GM19467 (cell line): ENCODE data around the gene RPRD1B.
"Not testable (repeated sequence)": the region's sequence is repeated elsewhere in the genome, so short reads cannot be mapped to it uniquely, and the experiment has no call there.

ENCODE experiments used
- ATAC-seq: cut with Tn5 transposase; IDR thresholded peaks from one replicate; pipeline ENCODE4 v1.9.1; 2021; ENCODE audit warnings: mild to moderate bottlenecking, moderate library complexity; ENCODE audit not compliant: unreplicated experiment

RPRD1B gene

GRCh38 chr20:38000293-38000692, 33.3 kb upstream of the RPRD1B start:
- no peak for ATAC-seq

GRCh38 chr20:38001173-38001875, 32.2 kb upstream of the RPRD1B start:
- ATAC-seq, result no peak

- ATAC-seq, result no peak
These were observed 31.6 kb upstream of the RPRD1B start for GRCh38 chr20:38001981-38002380.

- no peak for ATAC-seq
These were observed 31.1 kb upstream of the RPRD1B start for GRCh38 chr20:38002422-38002821.

GRCh38 chr20:38004416-38004815, 29.1 kb upstream of the RPRD1B start:
- ATAC-seq, result no peak

- ATAC-seq, result no peak
These were observed 27.6 kb upstream of the RPRD1B start for GRCh38 chr20:38005903-38006302.

GRCh38 chr20:38007526-38007925, 26.0 kb upstream of the RPRD1B start:
- no peak for ATAC-seq

GRCh38 chr20:38008233-38008944, 25.2 kb upstream of the RPRD1B start:
- no peak for ATAC-seq

GRCh38 chr20:38009416-38009815, 24.1 kb upstream of the RPRD1B start:
- not testable (repeated sequence) for ATAC-seq

GRCh38 chr20:38011696-38012095, 21.9 kb upstream of the RPRD1B start:
- ATAC-seq, result no peak

GRCh38 chr20:38012332-38012731, 21.2 kb upstream of the RPRD1B start:
- no peak for ATAC-seq

GRCh38 chr20:38013887-38014286, 19.7 kb upstream of the RPRD1B start:
- no peak for ATAC-seq

GRCh38 chr20:38017959-38018358, 15.6 kb upstream of the RPRD1B start:
- ATAC-seq, result no peak

GRCh38 chr20:38018385-38018784, 15.2 kb upstream of the RPRD1B start:
- no peak for ATAC-seq

GRCh38 chr20:38021087-38021772, 12.3 kb upstream of the RPRD1B start:
- no peak for ATAC-seq

- ATAC-seq, result peak; percentile 58
These were observed 10.2 kb upstream of the RPRD1B start for GRCh38 chr20:38023181-38024001.

GRCh38 chr20:38024496-38024895, 9.1 kb upstream of the RPRD1B start:
- ATAC-seq, result no peak

GRCh38 chr20:38029453-38029852, 4.1 kb upstream of the RPRD1B start:
- ATAC-seq, result no peak

- no peak for ATAC-seq
These were observed 1.6 kb upstream of the RPRD1B start for GRCh38 chr20:38031957-38032356.

- peak; percentile 30 for ATAC-seq
These were observed 789 bp upstream of the RPRD1B start for GRCh38 chr20:38032585-38033329.
